ENCODE measurements around the gene PTGER3.
A peak's percentile ranks its signal among the peaks of the same experiment; 100 is the strongest.

Gene PTGER3

DNA sequence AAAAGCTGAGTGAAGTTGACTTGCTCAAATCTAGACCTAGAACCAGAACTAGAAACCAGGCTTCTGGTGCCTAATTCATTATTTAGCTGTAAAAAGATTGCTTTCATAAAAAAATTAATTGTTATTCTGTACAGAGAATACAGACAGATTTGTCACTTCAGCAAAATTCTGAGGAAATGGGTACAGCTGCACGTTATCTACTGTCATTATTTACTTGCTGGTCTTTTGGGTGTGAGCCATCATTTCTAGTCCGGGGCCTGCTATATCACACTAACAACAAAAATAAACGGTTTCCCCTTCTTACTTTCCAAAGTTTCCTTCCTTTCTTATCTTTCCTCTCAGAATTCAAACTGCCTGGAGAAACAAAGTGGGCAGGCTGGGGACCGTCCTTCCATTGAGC lies 68.3 kb downstream of the PTGER3 start:
- Mint-ChIP-seq H3K27ac (peak overlapping the region; percentile 92), H3K36me3 (ENCODE audit: low read depth) (no peaks in the 10 kb centered on the region)
- intact Hi-C loops (cut with micrococcal nuclease), result loop anchor here (2.0 to 5.0 kb wide), 2 partner anchors 67 to 87 kb away; partner anchors contain the start of gene PTGER3

DNA sequence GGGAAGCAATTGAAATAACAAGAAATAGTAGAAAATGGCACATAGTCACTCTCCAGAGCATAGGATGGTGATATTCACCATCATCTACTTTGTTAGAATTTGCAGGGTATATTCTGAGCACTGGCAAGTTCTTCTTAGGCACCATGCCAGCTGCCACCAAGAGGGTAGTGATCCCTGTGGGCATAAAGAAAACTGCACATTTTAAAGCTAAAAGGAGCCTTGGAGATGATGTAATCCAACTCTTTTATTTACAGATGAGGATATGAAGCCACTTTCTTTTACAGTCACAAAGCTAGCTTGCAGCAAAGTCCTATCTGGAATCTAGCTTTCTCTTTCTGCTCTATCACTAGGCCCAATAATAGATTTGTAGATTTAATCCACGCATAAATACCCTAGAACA lies 69.0 kb downstream of the PTGER3 start:
- intact Hi-C loops (cut with micrococcal nuclease), result loop anchor here (2.0 to 5.0 kb wide), 2 partner anchors 68 to 86 kb away; partner anchors contain the start of gene PTGER3
- H3K27me3 Mint-ChIP-seq, result no peaks in the 10 kb centered on the region
- H3K4me3 Mint-ChIP-seq, result no peak overlapping the region
- peaks cover 67% of the 10 kb centered on the region for H3K4me1 Mint-ChIP-seq (ENCODE audit: low read depth)
- peak overlapping the region; percentile 92 for H3K27ac Mint-ChIP-seq
- H3K36me3 Mint-ChIP-seq (ENCODE audit: low read depth), result no peaks in the 10 kb centered on the region
- H3K9me3 Mint-ChIP-seq, result peaks cover 7% of the 10 kb centered on the region

More for the DNA sequence above, 68.3 kb downstream of the PTGER3 start:
- no peaks in the 10 kb centered on the region for H3K27me3 Mint-ChIP-seq
- peak overlapping the region; percentile 52 for H3K4me3 Mint-ChIP-seq
- H3K4me1 Mint-ChIP-seq (ENCODE audit: low read depth), result peaks cover 69% of the 10 kb centered on the region
- H3K9me3 Mint-ChIP-seq, result peaks cover 7% of the 10 kb centered on the region

DNA sequence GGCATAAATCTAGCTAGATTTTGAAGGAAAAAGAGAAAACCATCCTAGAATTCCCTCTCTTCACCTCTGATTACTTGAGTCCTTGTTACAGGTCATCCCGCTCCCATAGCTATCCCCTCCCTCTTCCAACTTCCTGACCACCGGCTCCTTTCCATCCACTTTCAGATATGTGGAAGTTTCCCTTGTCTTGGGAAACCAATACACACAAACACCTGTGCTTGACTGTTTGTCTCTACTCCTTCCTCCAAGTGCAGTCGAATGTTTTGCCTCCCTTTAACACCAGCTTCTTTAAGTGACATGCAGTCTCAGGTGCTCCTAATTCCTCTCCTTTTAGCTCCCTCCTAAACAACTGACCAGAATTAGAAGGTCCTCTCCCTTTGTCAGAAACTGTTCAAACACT lies 70.0 kb downstream of the PTGER3 start:
- H3K36me3 Mint-ChIP-seq (ENCODE audit: low read depth), result no peaks in the 10 kb centered on the region
- H3K4me3 Mint-ChIP-seq, result no peak overlapping the region
- H3K27me3 Mint-ChIP-seq, result no peaks in the 10 kb centered on the region
- H3K4me1 Mint-ChIP-seq (ENCODE audit: low read depth), result peaks cover 56% of the 10 kb centered on the region
- intact Hi-C loops (cut with micrococcal nuclease), result loop anchor here (5.0 kb wide), 1 partner anchor 85 kb away; no protein-coding TSS in a partner anchor
- H3K9me3 Mint-ChIP-seq, result peaks cover 7% of the 10 kb centered on the region
- peak overlapping the region; percentile 62 for H3K27ac Mint-ChIP-seq

DNA sequence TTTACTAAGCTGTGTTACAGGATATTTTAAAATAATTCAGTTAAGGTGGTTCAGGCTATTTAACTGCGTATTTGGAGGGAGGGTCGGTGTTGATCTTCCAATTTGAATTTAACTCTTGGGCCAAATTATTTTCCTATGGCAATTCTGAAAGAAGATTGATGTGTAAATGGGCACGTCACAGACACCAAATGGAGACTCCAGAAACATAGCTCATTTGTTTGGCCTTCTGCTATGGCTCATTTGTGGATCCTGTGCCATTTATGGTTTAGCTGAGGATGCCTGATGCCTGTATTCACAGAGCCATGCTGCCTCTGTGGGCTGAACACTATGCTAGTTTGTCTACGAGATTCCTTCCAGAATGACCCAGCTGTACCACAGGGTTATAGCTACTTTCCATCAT lies 70.6 kb downstream of the PTGER3 start:
- Mint-ChIP-seq H3K36me3 (ENCODE audit: low read depth) (no peaks in the 10 kb centered on the region), H3K9me3 (peaks cover 7% of the 10 kb centered on the region), H3K4me3 (no peak overlapping the region), H3K27ac (peak overlapping the region; percentile 62), H3K4me1 (ENCODE audit: low read depth) (peaks cover 52% of the 10 kb centered on the region), H3K27me3 (no peaks in the 10 kb centered on the region)
- intact Hi-C loops (cut with micrococcal nuclease), result loop anchor here (5.0 kb wide), 1 partner anchor 85 kb away; no protein-coding TSS in a partner anchor

DNA sequence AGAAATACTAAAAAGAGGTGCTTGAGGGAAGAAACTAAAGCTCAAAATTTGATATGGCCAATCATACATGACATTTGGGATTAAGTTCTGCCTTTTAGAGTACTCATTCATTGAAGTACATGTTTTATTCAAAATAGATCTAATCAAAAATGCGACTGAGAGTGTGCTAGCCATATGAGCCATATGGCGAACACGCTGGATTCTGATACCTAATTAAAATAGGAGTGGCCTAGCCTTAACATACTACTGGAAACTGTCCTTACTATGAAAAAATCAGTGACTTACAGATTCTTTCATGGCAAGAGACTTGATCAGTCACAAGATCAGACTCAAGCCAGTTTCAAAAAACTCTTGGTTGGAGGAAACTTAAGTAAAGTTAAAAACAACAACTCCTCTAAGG lies 73.9 kb downstream of the PTGER3 start:
- H3K9me3 Mint-ChIP-seq, result peaks cover 7% of the 10 kb centered on the region
- peaks cover 26% of the 10 kb centered on the region for H3K4me1 Mint-ChIP-seq (ENCODE audit: low read depth)
- no peak overlapping the region for H3K4me3 Mint-ChIP-seq
- no peaks in the 10 kb centered on the region for H3K27me3 Mint-ChIP-seq
- no peak overlapping the region for H3K27ac Mint-ChIP-seq
- intact Hi-C loops (cut with micrococcal nuclease), result no loop called here
- H3K36me3 Mint-ChIP-seq (ENCODE audit: low read depth), result no peaks in the 10 kb centered on the region

DNA sequence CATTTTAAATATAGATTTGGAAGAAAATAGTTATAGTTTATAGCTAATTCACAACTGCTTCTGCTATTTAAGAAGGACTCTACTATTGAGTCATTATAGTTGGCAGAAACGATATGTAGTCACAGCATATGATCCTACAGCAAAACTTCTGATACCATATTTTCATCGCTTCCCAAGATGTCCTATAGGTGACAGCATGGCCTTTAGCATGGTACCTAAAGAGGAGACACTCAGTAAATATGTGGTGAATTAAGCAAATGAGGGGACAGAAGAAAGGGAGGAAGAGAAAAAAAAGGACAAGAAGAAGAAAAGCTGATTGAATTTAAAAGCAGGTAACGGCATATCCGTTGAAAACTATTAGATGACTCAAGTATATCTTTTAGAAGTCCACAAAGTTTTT lies 77.2 kb downstream of the PTGER3 start:
- Mint-ChIP-seq H3K9me3 (no peaks in the 10 kb centered on the region), H3K4me1 (ENCODE audit: low read depth) (peaks cover 3% of the 10 kb centered on the region), H3K27ac (no peak overlapping the region), H3K27me3 (no peaks in the 10 kb centered on the region), H3K4me3 (no peak overlapping the region), H3K36me3 (ENCODE audit: low read depth) (no peaks in the 10 kb centered on the region)
- intact Hi-C loops (cut with micrococcal nuclease), result no loop called here

DNA sequence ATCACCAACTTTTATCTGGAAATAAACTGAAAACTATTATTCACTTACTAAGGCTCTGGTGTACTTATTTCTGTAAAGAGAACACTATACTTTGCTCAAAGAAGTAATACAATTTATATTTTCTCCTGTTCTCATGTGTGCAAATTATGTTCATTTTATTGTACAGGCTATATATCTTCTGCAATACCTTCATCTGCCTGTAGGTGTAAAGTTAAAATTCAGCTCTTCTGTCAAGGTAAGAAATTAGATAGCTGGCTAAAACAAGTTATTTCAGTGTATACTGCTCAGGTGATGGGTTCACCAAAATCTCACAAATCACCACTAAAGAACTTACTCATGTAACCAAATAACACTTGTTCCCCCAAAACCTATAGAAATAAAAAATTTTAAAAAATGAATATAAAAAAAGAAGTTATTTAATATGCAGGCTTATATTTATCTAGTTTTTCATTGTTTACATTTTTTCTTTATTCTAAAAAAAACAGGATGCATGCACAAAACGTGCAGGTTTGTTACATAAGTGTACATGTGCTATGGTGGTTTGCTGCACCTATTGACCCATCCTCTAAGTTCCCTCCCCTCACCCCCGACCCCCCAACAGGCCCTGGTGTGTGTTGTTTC lies 81.5 kb downstream of the PTGER3 start:
- no peaks in the 10 kb centered on the region for H3K27me3 Mint-ChIP-seq
- peaks cover 5% of the 10 kb centered on the region for H3K36me3 Mint-ChIP-seq (ENCODE audit: low read depth)
- peaks cover 28% of the 10 kb centered on the region for H3K9me3 Mint-ChIP-seq
- H3K27ac Mint-ChIP-seq, result no peak overlapping the region
- peaks cover 26% of the 10 kb centered on the region for H3K4me1 Mint-ChIP-seq (ENCODE audit: low read depth)
- H3K4me3 Mint-ChIP-seq, result no peak overlapping the region
- intact Hi-C loops (cut with micrococcal nuclease), result no loop called here

DNA sequence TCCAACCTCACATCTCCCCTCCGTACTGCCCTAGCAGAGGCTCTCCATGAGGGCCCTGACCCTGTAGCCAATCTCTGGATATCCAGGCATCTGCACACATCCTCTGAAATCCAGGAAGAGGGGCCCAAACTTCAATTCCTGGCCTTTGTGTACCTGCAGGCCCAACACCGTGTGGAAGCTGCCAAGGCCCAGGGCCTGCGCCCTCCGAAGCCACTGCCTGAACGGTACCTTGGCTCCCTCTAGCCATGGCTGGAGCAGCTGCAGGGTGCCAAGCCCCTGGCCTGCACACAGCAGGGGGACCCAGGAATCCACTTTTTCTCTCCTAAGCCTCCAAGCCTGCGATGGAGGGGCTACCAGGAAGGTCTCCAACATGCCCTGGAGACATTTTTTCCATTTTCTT lies 84.2 kb downstream of the PTGER3 start:
- intact Hi-C loops (cut with micrococcal nuclease), result no loop called here
- Mint-ChIP-seq H3K27me3 (no peaks in the 10 kb centered on the region), H3K27ac (no peak overlapping the region), H3K36me3 (ENCODE audit: low read depth) (peaks cover 5% of the 10 kb centered on the region), H3K4me3 (no peak overlapping the region), H3K4me1 (ENCODE audit: low read depth) (peaks cover 26% of the 10 kb centered on the region), H3K9me3 (peaks cover 28% of the 10 kb centered on the region)

DNA sequence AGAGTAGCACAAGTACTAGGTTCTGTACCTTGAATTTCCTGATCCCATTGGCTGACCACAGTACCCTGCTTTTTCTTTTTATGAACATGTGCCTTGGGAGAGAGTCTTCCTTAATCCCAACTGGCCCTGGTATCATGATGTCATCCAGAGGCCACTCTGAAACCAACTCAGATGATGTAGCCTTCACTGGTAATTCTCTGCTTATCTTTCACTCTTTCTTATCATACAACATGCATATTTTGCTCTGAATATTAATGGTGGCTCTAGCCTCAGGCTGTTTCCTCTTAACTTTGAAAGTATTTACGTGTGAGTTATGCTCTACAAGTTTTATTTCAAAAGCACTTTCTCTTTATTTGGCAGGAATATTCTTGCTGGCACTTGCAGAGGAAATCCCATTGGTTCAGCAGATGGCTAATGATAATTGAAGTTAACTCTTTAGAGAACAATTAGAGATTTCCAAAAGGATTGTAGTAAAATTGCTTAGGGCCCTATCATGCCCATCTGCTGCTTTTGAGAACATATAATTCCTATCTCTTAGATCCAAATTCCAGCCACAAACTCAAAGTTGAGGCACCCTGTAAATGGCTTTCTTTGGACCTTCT lies 86.1 kb downstream of the PTGER3 start:
- peaks cover 32% of the 10 kb centered on the region for H3K4me1 Mint-ChIP-seq (ENCODE audit: low read depth)
- peaks cover 5% of the 10 kb centered on the region for H3K36me3 Mint-ChIP-seq (ENCODE audit: low read depth)
- H3K9me3 Mint-ChIP-seq, result peaks cover 28% of the 10 kb centered on the region
- no peaks in the 10 kb centered on the region for H3K27me3 Mint-ChIP-seq
- no peak overlapping the region for H3K4me3 Mint-ChIP-seq
- intact Hi-C loops (cut with micrococcal nuclease), result no loop called here
- no peak overlapping the region for H3K27ac Mint-ChIP-seq

DNA sequence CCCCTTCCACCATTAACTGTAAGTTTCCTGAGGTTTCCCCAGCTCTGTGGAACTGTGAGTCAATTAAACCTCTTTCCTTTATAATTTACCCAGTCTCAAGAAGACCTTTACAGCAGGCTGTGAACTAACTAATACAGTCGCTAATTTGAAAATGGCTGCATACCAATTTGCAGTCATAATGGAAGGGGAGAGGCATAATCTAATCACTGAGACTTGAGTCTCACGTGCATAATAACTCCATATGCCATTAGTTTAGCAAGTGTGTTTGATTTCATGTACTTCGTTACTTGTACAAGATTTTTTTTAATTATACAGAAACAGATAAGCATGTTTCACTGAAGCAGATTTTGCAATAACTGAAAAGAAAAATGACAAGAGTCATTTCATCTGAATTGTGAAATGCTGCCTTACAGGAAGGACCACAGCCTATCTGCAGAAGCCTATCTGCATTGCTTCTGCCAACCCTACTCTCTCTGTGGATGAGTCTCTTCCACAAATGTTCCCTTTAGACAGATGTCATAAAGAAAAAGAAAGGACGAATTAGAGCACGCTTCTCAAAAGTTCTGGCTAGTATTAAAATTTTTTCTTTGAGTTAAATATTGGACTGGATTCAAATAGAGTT lies 99.1 kb downstream of the PTGER3 start:
- intact Hi-C loops (cut with micrococcal nuclease), result no loop called here
- H3K27ac Mint-ChIP-seq, result no peak overlapping the region

DNA sequence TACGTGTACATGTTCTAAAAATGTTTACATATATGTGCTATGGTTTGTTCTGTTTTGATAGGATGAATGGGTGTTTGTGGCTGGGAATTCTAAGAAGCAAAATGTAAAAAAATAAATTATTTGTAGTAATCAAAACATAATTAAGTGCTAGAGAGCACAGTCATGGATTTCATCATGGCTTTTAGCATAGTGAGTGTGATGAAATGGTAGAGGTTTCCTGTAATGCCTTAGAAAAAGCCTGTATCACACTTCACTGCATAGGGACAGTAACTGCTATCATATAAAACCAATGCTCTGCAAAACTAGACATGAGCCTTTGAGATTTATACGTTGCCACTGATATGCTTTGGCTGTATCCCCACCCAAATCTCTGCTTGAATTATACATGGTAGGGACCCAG lies 99.8 kb downstream of the PTGER3 start:
- Mint-ChIP-seq H3K9me3 (peaks cover 24% of the 10 kb centered on the region), H3K4me1 (ENCODE audit: low read depth) (peaks cover 14% of the 10 kb centered on the region), H3K27ac (no peak overlapping the region), H3K4me3 (no peak overlapping the region), H3K36me3 (ENCODE audit: low read depth) (peaks cover 12% of the 10 kb centered on the region), H3K27me3 (no peaks in the 10 kb centered on the region)
- intact Hi-C loops (cut with micrococcal nuclease), result no loop called here

More for the DNA sequence above, 99.1 kb downstream of the PTGER3 start:
- no peaks in the 10 kb centered on the region for H3K27me3 Mint-ChIP-seq
- H3K4me1 Mint-ChIP-seq (ENCODE audit: low read depth), result peaks cover 14% of the 10 kb centered on the region
- peaks cover 12% of the 10 kb centered on the region for H3K36me3 Mint-ChIP-seq (ENCODE audit: low read depth)
- no peak overlapping the region for H3K4me3 Mint-ChIP-seq
- H3K9me3 Mint-ChIP-seq, result peaks cover 24% of the 10 kb centered on the region

DNA sequence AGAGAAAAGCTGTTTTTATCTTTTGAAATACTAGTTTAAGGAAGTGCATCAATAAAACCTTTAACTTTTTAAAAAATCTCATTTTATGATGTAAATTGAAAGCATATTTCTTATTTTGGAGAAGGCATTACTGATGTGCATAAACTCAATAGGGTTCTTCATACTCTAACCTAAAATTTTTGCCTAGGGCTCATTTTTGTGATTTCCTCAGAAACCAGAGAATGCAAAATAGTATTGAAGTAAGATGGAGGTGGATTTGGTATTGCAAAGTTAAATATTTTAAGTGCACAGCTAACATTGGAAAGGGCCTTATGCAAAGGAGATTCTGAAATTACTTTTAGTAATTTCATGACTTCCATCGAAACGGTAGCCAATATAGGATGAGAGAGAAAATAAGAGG lies 101.9 kb downstream of the PTGER3 start:
- Mint-ChIP-seq H3K4me1 (ENCODE audit: low read depth) (peaks cover 14% of the 10 kb centered on the region), H3K4me3 (no peak overlapping the region), H3K9me3 (peaks cover 38% of the 10 kb centered on the region), H3K27me3 (no peaks in the 10 kb centered on the region), H3K27ac (no peak overlapping the region), H3K36me3 (ENCODE audit: low read depth) (peaks cover 12% of the 10 kb centered on the region)
- intact Hi-C loops (cut with micrococcal nuclease), result no loop called here

DNA sequence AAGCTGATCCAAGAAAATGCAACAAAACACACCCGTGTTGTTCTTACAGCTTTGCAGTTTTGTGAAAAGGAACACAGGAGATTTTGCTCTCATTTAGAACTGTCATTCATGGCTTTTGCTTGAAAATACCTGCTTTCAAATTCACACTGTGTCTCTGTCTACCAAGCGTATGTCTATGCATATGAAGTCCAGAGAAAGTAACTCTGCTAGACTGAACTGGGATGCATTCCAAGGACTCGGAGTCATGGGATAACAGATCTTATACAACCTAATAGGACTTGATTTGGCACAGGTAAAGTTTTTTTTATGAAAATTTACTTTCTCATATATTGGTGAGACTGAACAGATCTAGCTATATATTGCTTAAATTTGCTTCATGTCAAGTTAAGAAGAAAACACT lies 102.4 kb downstream of the PTGER3 start:
- no peak overlapping the region for H3K4me3 Mint-ChIP-seq
- peaks cover 43% of the 10 kb centered on the region for H3K9me3 Mint-ChIP-seq
- H3K4me1 Mint-ChIP-seq (ENCODE audit: low read depth), result peaks cover 14% of the 10 kb centered on the region
- intact Hi-C loops (cut with micrococcal nuclease), result no loop called here
- no peak overlapping the region for H3K27ac Mint-ChIP-seq
- H3K36me3 Mint-ChIP-seq (ENCODE audit: low read depth), result peaks cover 15% of the 10 kb centered on the region
- no peaks in the 10 kb centered on the region for H3K27me3 Mint-ChIP-seq

DNA sequence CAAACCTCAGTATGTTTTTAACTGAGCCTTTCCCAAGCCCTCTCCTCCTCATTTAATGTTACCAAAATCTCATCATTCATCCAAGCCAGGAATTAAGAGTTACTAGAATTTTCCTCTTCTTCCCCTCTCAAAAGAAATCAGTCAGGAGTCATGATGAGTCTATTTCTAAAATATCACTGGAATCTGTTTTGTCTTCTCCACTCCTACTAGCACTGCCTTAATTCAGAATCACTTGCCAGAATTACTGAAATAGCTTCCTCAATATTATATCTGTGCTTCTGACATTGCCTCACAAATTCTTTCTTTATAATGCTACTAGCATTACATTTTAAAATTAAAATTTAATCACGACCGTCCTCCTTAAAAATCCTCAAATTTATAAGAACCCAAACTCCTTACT lies 106.1 kb downstream of the PTGER3 start:
- Mint-ChIP-seq H3K27me3 (no peaks in the 10 kb centered on the region), H3K4me3 (no peak overlapping the region), H3K9me3 (peaks cover 41% of the 10 kb centered on the region), H3K36me3 (ENCODE audit: low read depth) (peaks cover 17% of the 10 kb centered on the region), H3K27ac (no peak overlapping the region), H3K4me1 (ENCODE audit: low read depth) (no peaks in the 10 kb centered on the region)
- intact Hi-C loops (cut with micrococcal nuclease), result no loop called here

Measured in dendritic cell treated with granulocyte-macrophage colony-stimulating factor and Interleukin-4, amounts not matched to agents 40 ng/mL and 50 ng/mL, for 4 days (primary cell).